DMS79 (cell line): ENCODE measurements around the gene PCSK4.
"Not testable (repeated sequence)": the region's sequence is repeated elsewhere in the genome, so short reads cannot be mapped to it uniquely, and the experiment has no call there.

Experiments used
- DNase-seq: peaks from one replicate; lab custom pipeline; 2025; lab: John Stamatoyannopoulos, UW

PCSK4 gene

DNA sequence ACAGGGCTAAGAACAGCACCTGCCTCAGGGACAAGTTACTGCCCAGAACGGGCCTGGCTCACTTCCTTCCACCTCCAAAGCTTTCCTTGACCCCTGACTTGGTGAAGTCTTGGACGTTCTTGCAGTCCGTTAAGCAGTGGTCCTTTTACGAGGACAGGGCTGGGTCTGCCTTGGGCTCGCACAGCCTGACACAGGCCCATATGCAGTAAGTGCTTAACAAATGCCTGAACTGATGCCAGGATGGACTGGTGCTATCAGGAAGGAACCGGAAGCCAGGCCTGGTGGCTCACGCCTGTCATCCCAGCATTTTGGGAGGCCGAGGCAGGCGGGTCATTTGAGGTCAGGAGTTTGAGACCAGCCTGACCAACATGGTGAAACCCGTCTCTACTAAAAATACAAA is 31.9 kb upstream of the PCSK4 start:
- DNase-seq = no peak

DNA sequence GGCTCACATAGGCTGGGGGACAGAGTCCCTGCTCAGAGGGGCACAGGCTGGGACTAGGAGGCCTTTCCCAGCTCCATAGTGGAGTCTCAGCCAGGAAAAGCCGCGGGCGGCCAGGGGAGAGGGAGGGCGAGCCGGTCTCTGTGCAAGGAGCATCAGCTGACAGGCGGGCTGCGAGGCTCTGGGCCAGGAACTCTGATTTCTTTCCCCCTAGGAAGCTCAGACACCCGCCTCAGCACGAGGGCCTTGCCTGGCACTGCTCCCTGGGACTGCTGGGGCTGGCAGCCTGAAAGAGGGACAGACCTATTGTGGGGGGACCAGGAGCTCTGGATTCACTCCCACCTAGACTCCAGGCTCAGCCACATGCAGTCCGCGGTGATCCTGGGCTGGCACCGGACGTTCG is 31.5 kb upstream of the PCSK4 start:
- DNase-seq = no peak

DNA sequence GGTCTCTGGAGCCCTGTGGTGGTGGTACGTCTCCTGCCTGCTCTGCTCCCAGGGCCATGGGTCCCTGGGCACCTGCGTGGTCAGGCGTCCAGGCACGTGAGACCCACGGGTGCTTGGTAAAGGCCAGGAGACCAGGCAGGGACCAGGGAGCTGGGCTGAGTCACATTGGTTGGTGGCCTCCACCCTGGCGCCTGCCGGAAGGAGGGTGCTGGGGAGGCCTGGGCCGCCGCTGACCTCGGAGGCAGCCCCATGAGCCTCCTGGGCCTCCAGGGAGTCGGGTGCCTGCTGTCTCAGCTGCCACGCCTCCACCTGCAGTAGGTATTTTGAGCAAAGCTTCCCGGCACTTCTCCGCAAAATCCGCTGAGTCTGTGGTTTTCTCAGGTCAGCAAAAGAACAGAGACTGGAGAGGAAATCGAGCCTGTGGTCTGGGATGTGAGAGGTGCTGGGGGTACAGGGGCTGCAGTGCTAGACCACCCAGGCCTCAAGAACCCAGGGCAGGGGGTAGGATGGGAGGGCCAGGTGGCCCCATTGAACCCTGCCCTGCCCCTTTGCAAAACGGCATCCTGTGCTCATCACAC is 30.1 kb upstream of the PCSK4 start:
- DNase-seq = no peak

DNA sequence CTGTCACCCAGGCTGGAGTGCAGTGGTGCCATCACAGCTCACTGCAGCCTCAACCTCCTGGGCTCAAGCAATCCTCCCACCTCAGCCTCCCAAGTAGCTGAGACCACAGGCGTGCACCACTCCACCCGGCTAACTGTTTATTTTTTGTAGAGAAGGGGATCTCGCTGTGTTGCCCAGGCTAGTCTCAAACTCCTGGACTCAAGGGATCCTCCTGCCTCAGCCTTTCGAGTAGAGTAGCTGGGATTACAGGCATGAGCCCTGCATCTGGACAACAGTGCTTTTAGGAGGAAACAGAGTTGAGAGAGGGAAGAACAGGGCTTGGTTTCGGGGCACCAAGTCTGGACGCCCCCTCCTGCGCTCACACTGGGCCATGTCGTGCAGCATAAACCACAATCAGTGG is 29.7 kb upstream of the PCSK4 start:
- DNase-seq = not testable (repeated sequence)

DNA sequence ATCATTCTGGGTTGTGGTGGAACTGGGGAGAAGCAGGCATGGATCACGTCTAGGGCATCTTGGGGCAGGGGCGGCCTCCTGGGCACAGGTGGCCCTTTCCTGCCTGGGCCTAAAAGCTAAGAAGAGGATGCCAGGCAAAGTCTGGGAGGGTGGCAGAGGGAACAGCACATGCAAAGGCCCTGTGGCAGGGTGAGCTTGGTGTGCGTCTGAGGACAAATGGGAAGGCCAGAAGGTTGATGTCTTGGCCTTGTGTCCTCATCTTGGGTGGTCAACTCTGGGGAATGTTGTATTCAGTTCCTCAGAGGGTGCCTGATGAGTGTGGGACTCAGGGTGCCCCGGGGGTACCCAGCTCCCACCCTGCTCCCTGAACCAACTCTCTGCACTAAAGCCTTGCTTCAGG is 28.3 kb upstream of the PCSK4 start:
- DNase-seq = no peak

DNA sequence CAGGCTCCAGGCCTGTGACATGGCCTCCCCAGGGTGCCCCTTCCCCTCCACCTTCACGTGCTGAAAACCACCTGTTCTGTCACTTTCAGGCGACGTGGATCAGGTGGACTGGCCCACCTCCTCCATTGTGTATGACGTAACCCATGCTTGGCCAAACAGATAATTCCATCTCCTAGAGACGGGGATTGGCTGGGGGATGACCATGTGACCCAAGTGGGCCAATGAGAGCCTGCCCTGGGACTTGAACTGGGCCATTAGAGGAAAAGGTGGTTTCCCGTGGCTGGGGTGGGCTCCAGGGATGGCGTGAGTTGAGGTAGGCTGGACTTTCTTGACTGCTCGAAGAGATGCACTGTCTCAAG is 26.2 kb upstream of the PCSK4 start:
- no peak for DNase-seq

DNA sequence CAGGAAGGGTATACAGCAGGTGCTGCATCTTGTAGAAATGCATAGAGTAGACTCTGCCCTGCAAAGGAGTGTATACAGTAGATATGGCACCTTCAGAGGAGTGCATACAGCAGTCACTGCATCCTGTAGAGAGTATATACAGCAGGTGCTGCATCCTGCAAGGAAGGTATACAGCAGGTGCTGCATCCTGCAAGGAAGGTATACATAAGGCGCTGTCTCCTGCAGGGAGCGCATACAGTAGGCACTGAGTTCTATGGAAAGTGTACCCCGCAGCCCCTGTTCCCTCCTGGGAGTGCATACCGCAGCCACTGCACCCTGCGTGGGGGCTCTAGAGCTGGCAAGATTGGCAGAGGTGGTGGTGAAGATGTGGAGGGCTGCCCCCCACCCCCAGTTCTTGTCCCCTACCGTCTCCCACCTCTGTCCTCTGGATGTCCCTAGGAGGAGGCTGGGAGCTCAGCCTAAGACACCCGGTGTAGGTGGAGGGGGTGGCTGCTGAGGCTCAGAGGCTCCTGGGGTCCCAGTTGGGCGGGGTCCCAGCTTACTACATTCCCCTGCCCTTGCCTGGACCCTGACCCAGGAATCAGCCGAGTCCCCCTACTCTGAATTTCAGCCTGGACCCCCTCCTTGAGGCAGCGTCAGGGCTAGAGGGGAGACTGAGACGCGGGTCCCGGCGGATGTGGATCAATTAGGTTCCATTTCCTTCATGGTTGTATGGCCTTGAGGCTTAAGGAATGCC is 25.0 kb upstream of the PCSK4 start:
- no peak for DNase-seq

DNA sequence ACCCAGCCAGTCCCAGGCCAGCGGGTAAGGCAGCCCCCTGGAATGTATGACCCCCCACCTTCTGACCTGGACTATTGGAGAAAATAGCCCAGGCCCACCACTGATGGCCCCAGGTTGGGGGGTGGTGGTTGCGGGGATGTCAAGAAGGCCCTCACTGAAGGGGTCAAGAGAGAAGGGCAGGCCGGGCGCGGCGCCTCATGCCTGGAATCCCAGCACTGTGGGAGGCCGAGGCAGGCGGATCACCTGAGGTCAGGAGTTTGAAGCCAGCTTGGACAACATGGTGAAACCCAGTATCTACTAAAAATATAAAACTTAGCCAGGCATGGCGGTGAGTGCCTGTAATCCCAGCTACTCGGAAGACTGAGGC is 24.1 kb upstream of the PCSK4 start:
- DNase-seq = no peak

DNA sequence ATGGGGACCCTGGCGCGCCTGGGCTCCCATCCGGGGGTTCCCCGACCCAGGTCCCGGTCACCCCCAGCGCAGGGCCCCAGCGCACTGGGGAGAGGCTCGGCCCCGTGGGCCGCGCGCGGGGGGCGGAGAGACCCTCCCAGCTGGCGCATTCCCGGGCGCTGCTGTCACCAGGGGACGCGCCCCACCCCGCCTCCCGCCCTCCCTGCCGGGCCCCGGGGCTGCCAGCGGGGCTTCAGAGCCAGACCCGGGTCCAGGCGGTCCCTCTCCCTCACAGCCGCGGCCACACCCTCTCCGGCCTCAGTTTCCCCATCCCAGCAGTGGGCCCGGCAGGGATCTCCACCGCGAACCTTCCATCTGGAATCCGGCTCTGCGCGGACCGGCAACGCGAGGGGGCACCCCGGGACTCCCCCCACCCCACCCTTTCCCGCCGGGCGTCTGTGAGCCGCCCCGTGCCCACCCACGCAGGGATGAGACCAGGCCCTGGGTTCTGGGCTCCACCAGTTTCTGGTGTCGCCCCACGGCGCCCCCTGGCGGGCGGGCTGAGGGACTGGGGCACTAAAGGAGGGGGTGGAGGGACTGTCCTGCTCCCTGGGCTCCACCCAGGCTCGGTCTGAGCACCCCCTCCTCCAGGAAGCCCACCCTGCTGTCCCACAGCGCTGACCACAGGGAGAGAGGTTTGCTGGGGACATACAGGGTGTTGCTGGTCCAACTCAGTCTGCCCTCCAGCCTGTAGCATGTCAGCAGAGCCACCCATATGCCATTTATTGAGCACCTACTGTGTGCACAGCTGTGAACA is 23.5 kb upstream of the PCSK4 start:
- DNase-seq = no peak

DNA sequence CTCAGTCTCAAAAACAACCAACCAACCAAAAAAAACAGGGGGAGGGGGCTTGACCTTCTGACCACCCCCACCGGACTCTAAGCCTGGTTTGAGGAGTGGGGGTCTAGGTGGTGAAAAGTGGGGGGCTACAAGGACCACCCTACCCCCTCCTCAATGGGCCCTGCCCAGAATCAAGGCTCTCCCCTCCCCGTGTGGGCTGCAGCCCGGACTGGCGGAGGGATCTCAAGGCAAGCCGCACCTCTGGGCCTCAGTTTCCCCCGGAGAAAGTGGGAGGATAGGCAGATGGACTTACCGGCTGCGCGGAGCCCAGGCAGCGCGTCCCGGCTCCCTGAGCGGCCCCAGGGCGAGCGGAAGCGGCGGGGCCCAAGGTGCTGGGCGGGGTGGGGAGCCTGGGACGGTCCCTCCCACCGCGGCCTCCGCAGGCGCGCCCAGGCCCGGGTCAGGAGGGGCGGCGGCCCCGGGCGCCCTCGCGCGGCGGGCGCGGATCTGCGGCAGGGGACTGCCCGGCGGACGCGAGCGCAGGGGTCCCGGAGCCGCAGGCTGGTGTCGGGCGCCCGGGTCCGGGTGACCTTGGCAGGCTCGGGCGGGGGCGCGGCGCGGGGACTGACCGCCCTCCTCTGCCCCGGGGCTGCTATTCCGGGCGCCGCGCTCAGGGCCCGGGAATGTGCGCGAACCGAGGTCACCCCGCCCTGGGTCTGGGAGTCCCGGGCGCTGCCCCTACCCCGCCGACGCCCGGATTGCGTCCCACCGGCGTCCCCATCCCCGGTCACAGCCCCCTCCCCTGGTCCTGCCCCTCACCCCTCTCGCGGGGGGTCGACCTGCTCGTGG is 22.7 kb upstream of the PCSK4 start, which contains the start of gene ADAMTSL5:
ADAMTSL5 (minus strand) TSS at position 349 of the 828 bp plus-strand sequence. CDS start 2,076 bp downstream, outside the sequence.
- no peak for DNase-seq

DNA sequence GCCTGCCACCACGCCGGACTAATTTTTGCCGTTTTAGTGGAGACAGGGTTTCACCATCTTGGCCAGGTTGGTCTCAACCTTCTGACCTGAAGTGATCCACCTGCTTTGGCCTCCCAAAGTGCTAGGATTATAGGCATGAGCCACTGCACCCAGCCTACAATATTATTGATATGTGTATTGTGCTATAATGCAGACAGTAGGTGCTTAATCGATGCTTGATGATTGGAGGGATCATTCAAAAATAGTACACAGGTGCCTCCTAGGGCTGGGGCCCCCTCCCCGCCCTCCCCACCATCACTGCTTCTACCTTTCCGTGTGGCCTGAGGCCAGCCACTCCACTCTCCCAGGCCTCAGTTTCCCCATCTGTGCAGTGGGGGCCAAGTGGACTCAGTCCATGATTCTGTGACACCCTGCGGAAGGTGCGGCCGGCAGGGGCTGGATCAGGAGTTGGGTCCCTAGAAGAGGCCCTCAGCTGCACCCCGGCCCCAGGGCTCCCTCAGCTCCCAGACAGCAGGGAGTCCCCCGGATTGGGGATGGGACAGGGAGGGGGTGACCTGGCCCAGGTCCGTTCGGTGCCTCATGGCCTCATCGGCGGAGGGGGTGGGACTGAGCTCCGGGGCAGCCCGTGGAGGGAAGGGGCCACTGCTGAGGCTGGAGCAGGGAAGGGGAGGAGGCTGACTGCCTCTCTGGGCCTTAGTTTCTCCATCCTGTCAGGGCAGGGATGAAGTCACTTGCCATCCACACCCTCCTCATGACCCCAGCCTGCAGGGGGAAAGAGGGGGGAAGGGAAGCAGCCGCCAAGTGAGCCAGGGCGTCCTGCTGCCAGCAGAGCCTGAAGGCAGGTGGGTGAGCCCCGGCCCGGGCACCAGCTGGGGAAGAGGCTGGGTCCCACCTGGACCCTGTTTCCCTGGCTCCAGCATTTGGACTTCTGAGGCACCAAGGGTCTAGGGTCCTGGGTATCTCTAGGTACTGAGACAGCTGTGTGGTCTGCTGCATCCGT is 21.5 kb upstream of the PCSK4 start:
- no peak for DNase-seq

DNA sequence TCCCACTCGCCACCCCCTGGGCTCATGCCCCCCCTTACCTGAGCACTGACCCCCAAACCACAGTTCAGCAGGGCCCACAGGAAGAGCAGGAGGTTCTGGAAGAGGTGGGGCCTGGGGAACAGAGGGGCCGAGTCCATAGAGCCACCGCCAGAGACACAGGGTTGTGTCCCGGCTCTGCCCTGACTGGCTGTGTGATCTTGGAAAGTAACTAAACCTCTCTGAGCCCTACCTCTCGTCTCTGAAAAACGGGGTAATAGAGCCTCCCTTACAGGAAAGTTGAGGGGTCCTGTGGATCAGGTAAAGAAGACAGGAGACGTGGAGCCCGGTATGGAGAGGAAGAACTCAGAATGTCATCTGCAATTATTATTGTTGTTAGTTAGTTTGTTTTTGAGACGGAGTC is 20.7 kb upstream of the PCSK4 start:
- DNase-seq = no peak

DNA sequence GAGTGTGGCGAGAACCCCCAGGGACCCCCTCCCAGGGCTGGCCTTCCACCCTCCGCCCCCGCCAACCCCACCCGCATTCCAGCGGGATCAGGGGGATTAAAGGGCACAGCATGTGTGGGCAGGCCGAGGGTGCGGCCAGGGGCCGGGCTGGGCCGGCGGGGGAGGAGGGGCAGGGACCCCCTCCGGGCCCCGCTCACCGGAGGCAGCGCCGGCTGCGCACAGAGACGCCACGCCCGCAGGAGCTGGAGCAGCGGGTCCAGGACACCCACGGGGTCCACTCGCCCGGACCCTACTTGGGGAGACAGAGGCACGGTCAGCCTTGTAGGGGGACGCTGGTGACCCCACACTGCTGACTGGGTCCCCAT is 20.3 kb upstream of the PCSK4 start:
- no peak for DNase-seq

DNA sequence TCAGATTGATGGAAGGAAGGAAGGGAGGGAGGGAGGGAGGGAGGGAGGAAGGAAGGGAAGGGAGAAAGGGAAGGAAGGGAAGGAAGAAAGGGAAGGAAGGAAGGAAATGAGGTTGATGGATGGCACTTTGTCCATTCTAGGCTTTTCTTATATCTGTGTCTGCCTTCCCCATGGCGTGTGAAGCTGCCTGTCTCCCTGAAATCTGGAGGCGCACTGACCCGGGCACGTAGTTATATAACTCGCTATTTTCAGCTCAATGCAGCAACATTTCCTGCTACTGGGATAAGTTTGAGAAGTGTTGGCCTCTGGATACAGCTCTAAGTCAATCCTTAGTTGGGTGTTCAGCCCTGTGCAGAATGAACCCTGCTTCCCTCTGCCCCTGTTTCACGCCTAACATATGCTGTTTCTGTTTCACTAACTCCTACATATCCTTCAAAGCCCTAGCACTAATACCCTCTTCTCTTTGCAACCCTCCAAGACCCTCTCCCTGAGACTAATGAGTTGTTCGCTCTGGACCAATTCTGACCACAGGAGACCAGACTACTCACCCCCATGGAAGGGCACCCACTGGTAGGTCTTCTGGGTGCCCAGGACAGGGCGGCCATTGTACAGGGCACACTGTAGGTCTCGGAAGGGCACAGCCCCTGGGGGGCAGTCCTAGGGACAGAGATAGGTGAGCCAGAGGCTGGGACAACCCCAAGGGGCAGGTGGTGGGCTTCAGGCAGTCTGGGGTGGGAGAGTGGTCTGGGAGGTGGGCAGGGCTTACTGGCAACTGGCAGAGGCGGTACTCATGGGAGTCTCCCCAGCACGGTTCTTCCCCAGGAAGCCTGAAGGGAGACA is 19.7 kb upstream of the PCSK4 start:
- no peak for DNase-seq

DNA sequence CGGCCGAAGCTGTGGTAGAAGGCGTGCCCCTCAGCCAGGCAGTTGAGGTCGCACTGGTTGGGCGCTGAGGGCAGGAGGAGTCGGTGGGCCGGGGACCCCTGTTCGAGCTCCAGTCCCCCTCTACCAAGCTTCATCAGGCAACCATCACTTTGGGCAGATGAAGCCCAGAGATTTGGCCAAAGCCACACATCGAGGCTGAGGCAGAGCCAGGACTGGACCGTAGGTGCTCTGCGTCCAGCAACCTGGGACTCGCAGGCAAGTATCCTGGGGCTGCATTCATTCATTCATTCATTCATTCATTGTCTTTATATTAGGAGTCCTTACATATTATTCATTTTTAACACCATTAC is 18.3 kb upstream of the PCSK4 start:
- no peak for DNase-seq

DNA sequence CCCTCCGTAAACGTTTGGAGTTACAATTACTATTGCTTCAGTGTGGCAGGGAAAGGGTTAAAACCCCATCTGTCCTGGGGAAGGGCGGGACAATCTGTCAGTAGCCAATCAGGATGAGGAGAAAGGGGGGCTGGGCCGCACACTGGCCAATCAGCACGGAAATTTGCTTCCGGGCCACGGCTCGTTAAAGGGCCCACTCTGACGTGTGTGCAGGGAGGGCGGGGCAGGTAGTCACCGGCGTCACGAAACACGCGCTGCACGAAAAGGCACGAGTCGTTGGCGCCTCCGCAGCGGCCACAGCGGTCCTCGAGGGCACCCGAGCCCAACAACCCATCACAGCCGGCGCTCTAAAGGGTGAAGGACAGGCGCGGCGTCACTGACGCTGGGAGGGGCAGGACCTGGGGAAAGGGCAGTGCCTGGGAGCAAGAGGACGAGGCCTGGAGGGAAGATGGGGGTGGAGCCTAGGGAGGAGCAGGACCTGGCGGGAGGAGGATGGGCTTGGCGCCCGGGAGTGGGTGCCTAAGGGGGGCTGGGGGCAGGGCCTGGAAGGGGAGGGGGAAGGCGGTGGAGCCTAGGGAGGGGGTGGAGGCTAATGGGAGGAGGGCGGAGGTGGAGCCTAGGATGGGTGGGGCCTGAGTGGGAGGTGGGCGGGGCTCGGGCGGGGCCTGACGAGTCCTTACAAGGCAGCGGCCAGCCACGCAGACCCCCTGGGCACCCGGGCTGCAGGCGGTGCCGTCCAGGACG is 17.8 kb upstream of the PCSK4 start:
- peak; percentile 96 for DNase-seq

DNA sequence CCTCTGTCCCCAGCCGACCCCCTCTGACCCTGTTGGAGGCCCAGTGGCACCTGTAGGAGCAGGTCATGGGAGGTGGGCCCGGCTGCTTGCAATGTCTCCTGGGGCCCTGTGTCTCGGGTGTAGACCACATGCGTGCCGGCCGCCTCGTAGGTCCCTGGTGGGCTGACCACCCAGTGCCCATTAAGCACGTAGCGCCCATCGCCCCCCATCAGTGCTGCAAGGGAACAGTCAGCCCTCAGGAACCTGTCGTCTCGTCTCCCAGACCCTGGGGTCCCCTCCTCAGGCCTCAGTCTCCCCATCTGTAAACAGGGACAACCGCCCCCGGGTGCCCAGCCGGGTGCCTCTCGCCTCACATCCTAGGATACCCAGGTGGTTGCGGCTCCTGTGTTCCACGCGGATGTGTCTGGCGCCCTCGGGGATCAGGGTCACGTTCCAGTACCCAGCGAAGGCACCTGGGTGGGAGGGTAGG is 17.1 kb upstream of the PCSK4 start:
- DNase-seq = no peak

DNA sequence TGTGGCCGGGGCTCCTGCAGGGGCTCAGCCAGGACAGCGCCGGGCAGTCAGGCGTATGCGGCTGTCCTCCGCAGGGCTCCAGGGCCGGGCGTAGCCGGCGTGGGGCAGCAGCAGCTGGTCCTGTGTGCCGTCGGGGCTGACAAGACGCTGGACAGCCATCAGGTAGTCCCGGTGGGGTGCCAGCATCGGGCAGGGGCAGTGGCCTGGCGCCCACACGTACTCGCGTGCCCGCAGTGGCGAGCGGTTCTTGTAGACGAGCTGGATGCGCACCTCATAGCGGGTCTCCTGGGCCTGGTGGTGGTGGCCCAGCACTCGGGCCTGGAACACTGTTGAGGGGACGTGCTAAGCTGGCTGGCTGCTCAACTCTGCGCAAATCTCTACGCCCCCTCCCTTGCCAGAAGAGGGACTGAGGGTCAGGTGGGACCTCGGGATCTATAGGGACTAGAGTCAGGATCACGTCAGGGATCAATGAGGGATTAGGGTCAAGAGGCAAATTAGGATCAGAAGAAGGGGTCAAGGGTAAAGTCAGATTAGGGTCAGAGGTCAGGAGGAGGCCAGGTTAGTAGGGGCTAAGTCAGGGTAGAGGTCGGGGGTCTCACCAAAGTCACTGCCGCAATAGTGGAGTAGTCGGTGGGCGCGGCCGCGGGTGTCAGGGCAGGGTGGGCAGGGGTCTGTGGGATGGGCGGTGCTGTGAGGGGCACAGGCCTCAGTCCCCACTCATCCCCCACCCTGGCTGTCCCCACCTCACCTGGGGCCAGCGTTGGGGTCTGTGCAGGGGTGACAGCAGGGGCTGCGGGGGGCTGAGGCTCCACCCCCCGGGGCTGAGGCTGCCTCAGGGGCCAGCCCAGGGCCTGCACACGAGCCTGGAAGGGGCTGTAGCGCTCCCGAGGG is 16.1 kb upstream of the PCSK4 start:
- no peak for DNase-seq

DNA sequence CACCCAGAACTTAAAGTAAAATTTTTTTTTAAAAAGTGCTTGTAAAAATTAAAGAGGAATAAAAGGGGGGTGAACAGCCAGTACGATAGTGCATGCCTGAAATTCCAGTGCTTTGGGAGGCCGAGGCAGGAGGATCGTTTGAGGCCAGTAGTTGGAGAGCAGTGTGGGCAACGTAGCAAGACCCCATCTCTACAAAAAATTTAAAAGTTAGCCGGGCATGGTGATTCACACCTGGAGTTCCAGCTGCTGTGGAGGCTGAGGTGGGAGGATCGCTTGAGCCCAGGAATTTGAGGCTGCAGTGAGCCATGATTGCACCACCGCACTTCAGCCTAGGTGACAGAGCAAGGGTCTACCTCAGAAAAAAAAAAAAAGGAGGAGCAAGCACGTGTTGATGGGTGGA is 14.9 kb upstream of the PCSK4 start:
- DNase-seq = no peak
